GM19023 (cell line): Measurements from ENCODE around the gene PCGF2.
"Not testable (repeated sequence)": the region's sequence is repeated elsewhere in the genome, so short reads cannot be mapped to it uniquely, and the experiment has no call there.

Source experiments
- ATAC-seq: cut with Tn5 transposase; IDR thresholded peaks from one replicate; pipeline ENCODE4 v1.9.1; 2021; ENCODE audit warnings: mild to moderate bottlenecking, moderate library complexity; ENCODE audit not compliant: unreplicated experiment

PCGF2 gene

GRCh38 chr17:38738007-38738662 lies 10.0 kb downstream of the PCGF2 start:
- ATAC-seq = no peak

DNA sequence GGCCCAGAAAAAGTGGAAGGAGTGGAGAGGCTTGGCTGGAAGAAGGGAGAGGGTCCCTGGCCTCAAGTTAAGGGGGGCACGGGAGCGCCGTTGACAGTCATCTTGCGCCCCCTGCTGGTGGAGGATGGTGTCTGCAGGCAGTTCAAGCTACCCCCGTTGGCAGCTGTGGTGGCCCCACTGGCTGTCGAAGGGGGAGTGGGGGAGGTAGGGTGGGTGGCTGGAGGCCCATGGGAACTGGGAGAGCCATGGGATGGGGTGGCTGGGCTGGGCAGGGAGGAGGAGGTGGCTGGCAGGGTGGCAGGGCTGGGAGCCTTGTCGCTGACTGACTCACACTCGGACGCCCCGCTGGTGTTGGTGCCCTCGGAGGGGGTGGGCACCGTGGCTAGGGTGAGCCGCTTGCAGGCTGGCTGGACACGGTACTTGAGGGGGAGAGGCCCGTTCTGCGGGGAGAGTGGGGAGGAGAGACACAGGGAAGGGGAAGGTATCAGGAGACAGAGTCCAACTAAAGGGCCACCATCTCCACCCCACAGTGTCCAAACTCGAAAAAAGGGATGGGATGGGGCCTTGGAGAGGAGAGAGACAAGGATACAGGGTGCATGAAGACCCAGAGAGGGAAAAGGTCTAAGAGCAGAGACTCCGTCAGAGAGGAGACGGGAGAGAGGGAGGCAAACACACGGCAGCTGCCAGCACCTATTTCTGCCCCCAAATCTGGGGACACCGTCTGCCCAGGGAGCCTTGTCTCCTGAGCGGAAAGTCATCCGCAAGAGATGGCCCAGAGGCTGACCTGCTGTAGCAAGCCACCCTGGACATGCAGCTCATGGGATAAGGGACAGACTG lies 12.8 kb downstream of the PCGF2 start:
- no peak for ATAC-seq

DNA sequence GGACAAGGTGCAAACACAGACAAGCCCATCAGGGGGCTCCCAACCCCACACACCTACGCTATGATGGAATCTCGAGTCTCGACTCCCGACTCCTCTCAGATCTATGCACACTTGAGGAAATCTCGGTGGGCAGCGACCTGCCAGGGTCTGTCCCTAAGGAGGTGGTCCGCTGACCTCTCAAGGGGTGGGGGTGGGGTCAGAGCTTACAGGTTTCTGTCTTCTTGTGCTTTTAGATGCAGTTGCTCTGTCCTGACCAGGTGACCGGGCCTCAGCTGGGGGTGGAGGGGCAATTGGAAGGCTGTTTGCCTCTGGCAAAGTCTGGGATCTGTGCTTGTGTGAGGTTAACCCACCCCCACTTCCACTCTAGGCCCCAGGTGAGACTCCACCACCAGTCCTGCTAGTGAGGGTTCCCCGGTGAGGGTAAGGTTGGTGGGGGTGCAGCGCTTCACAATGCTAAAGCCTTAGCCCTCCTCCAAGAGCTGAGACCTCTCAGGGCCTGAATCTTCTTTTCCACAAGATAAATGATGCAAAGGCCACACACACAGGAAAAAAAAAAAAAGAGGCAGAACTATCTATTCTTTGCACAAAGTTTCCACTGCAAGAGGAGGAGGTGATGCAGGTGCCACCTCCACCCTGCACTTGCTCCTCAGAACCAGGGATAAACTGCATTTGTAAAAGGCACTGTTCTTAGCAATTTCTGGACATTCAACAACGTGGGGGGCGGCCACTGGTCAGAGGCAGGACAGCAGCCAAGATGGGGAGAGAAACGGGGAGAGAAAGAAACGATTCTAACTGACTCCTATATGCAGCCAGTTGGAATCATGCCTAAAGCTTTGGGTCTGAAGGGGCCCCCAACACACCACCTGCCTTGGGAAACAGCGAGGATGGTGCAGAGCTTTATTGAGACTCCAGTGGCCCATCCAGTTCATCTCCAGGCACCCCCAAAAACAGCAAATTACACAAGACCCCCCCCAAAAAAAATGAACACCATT lies 13.9 kb downstream of the PCGF2 start:
- ATAC-seq = no peak

GRCh38 chr17:38733282-38733981 lies 14.7 kb downstream of the PCGF2 start:
- no peak for ATAC-seq

DNA sequence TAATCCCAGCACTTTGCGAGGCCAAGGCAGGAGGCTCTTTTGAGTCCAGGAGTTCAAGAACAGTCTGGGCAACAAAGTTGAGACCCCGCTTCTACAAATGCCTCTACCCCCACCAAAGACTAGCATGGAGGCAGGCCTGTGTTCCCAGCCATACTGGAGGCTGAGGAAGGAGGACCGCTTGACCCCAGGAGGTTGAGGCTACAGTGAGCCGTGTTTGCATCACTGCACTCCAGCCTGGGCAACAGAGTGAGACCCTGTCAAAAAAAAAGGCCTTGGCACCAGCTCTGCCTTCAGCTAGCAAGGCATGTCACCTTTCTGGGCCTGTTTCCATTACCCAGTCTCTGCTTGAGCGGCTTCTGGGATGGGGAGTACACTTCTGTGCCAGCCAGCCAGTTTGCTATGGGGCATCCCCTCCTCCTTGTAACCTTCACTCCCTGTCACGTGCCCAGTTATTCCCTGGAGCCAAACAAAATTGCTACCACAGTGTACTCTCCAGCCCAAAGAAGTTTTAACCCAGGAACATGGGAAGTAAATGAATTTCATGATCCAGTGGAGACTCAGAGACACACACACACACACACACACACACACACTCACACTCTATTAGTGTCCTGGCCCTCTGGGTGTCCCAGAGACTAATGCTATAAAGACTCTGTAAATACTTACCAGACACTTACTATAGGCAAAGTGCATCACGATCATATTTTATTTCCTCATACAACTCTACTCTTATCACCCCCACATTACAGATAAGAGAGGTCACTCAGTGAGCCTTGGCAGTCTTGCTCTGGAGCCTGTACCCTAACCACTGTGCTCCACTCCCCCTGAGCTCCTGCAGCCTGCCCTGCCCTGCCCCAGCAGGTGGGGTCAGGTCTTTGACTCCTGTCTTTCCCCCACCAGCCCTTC lies 15.5 kb downstream of the PCGF2 start:
- ATAC-seq = no peak

DNA sequence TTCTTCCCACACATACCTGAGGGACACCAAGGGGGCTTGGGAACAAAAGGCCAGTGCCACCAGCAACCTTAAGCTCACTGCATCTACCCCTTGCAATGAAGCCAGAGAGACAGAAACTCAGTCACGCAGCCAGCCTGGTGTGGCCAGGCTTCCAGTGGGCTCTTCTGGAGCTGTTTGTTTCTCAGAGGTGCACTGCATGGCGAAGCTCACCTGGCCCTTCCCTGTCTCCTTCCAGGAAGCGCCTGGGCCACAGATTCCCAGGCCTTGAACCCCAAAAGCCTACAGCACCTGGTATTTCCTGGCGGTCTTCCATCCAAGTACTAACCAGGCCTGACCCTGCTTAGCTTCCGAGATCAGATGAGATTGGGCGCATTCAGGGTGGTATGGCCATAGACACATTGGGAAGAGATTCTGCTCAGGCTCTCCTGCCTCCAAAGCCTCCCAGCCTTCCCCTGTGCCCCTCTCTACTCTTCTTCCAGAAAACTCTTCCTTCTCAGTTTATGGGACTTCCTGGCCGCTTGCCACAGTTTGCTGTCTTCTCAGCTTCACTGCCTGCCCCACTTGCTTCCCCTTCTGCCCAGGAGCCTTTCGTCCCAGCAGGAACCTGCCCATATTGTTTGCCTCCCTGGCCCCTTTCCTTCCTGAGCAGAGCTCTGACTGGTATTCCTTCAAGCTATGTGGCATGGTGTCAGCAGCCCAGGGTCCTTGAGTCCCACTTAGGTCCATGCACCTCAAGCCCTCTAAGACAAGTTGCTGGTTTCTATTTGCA lies 16.4 kb downstream of the PCGF2 start:
- ATAC-seq = no peak

DNA sequence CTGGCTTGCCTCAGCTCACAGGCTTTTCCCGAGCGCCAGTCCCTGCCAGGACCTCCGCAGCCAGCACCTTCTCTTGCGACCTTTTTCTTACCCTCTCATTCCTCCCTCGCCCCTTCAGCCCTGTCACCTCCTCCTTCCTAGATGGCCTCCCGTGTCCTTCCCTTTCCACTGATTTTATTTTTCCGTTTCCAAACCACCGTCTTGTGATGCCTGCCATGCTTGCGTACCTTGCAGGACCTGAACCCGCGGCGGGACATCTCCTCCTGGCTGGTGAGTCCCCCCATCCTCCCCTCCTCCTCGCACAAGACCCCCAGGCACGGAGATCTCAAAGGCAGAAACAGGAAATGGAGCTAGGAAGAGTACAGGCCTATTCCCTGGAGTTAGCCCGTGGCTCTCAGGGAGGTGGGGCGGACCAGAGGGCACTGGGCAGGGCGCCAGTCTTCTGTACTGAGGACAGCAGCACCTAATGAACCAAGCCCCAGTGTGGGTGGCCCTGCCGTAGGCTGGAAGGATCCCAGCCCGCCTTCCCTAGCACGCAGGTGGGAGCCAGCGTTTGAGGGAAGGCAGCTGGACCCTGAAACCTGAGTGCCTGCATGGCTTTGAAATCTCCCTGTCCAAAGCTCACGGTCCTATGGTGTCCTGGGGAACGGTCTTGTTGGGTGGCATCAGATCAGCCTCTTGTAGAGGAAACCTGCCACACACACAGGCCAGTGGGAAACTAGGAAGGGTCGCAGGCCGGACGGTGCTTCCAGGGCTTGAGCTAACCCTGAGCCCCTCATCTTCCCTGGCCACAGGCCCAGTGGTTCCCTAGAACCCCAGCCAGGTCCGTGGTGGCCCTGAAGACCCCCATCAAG lies 17.4 kb downstream of the PCGF2 start:
- no peak for ATAC-seq

- ATAC-seq = peak; percentile 77
Measured at GRCh38 chr17:38729886-38730525, 18.1 kb downstream of the PCGF2 start, which contains the start of gene CISD3. TSS of gene CISD3 (plus strand) at chr17:38730341. CDS start at chr17:38730359, 18 bp downstream.

DNA sequence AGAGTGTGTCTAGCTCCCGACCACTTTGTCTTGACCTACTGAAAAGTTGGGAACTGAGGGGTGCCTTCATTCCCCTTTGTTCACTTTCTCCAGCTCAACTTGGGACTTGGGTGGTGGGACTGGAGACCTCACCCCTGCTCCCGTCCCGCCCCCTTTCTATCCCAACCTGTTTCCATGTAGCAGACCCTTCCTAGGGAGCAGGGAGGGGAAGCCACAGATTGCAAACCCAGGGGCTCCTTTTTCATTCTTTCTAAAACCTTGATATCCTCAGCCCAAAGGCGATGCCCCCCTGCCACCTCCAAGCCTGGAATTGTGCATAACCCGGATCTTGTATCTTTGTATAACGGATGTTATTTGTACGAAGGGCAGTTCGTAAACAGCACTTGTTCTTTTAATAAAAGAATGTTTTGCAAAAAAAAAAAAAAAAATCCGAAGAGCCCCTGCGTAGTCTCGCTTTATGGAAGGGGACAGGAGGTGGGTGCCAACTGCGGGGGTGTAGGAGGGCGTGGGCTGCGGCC lies 18.7 kb downstream of the PCGF2 start:
- ATAC-seq = no peak

- ATAC-seq = no peak
Measured at GRCh38 chr17:38728290-38728831, 19.8 kb downstream of the PCGF2 start.

- no peak for ATAC-seq
Measured at GRCh38 chr17:38727736-38728135, 20.4 kb downstream of the PCGF2 start.

DNA sequence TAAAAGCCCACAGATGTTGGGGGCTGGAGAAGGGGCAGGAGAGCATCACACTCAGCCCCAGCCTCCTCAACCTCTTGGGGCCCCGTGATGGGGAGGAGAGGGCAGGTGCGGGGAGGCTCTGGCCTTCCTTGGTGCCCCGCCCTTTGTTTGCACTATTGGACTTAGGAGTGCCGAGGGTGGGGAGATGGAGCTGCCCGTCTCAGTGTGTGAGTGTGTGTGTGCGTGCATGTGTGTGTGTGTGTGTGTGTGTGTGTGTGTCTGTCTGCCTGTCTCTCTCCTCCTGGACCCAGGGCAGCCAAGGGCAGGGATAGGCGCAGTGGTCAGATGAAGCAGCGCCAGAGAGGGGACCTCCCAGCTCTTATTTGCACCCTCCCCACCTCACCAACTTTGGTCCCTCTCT lies 22.0 kb downstream of the PCGF2 start:
- ATAC-seq = not testable (repeated sequence)

DNA sequence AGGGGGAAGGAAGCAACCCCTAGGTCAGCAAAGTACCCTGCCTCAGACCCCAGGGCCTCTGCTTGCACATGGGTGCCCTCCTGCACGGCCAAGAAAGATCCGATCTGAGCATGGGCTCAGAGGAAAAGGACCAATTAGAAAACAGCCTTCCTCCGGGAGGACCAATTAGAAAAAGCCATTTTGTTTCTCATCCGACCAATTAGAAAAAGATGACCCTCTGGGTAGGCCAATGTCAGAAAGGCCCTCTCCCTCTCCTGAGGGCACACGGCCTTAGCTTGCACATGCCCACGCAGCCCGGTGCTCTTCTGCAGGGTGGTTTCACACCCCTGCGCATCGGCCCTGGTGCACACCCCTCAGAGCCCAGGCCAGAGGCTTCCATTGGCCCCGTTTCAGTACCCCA lies 23.1 kb downstream of the PCGF2 start:
- no peak for ATAC-seq

DNA sequence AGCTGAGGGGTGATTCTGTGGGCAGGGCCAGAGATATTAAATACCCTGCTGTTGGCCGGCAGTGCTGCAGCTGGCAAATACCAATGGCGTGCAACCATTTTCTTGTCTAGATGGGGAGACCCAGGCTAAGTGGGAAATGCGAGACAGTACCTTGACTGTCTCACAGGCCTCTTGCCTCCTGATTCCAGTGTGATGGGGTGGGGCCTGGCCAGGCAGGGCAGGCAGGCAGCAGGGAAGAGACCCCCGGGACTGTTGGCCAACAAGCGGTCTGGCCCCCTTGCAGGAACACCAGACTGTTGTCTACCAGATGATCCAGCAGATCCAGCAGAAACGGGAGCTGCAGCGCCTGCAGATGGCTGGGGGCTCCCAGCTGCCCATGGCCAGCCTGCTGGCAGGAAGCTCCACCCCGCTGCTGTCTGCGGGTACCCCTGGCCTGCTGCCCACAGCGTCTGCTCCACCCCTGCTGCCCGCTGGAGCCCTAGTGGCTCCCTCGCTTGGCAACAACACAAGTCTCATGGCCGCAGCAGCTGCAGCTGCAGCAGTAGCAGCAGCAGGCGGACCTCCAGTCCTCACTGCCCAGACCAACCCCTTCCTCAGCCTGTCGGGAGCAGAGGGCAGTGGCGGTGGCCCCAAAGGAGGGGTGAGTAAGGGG lies 23.7 kb downstream of the PCGF2 start:
- no peak for ATAC-seq

DNA sequence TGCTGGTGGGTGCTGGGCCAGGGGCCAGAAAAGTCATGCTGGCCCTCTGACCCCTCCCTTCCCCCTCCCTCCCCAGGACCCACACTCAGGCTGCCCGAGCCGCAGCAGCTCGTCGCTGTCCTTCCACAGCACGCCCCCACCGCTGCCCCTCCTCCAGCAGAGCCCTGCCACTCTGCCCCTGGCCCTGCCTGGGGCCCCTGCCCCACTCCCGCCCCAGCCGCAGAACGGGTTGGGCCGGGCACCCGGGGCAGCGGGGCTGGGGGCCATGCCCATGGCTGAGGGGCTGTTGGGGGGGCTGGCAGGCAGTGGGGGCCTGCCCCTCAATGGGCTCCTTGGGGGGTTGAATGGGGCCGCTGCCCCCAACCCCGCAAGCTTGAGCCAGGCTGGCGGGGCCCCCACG lies 26.3 kb downstream of the PCGF2 start:
- no peak for ATAC-seq

- no peak for ATAC-seq
Measured at GRCh38 chr17:38720941-38721340, 27.2 kb downstream of the PCGF2 start.
